WI38 (cell line): ENCODE measurements around the gene CARD11.

Source experiments
- H3K4me3 ChIP-seq: 2 replicates; pipeline ENCODE4 v1.5.1; 2011; ENCODE audit warnings: low read depth, mild to moderate bottlenecking, control low read depth, low read length
- CTCF ChIP-seq: IDR thresholded peaks from 2 replicates; pipeline ENCODE4 v1.5.1; 2012; ENCODE audit warnings: low read depth, mild to moderate bottlenecking, control low read depth, low read length

Gene CARD11

GRCh38 chr7:2876031-2876731 lies 167.5 kb downstream of the CARD11 start:
- no peak overlapping the region for H3K4me3 ChIP-seq
- no peak for TF ChIP-seq CTCF

GRCh38 chr7:2873686-2874551 lies 169.7 kb downstream of the CARD11 start:
- H3K4me3 ChIP-seq: no peak overlapping the region
- TF ChIP-seq CTCF: no peak

GRCh38 chr7:2873146-2873545 lies 170.5 kb downstream of the CARD11 start:
- TF ChIP-seq CTCF: no peak

GRCh38 chr7:2872296-2872874 lies 171.3 kb downstream of the CARD11 start:
- H3K4me3 ChIP-seq: no peak overlapping the region
- TF ChIP-seq CTCF: no peak

More at GRCh38 chr7:2873146-2873545, 170.5 kb downstream of the CARD11 start:
- no peak overlapping the region for H3K4me3 ChIP-seq

- TF ChIP-seq CTCF: no peak
- H3K4me3 ChIP-seq: no peak overlapping the region
Measured at GRCh38 chr7:2870471-2870931, 173.2 kb downstream of the CARD11 start.

- H3K4me3 ChIP-seq: no peak overlapping the region
- no peak for TF ChIP-seq CTCF
Measured at GRCh38 chr7:2869981-2870380, 173.7 kb downstream of the CARD11 start.
